Neuron (in vitro differentiated cells): ENCODE results near the gene STAT5B.
"Not testable (repeated sequence)": the region's sequence is repeated elsewhere in the genome, so short reads cannot be mapped to it uniquely, and the experiment has no call there.

Experiments
- H2AFZ ChIP-seq: one replicate; pipeline ENCODE4 v1.6.1; 2013; ENCODE audit warnings: low read depth, mild to moderate bottlenecking, inconsistent platforms, low read length, moderate library complexity
- H3K27me3 ChIP-seq: one replicate; pipeline ENCODE4 v1.6.1; 2013; ENCODE audit warnings: low read length; ENCODE audit not compliant: insufficient read depth
- H3K36me3 ChIP-seq: one replicate; pipeline ENCODE4 v1.6.1; 2013; ENCODE audit warnings: low read length; ENCODE audit not compliant: insufficient read depth
- H3K4me1 ChIP-seq: one replicate; pipeline ENCODE4 v1.6.1; 2013; ENCODE audit warnings: low read length; ENCODE audit not compliant: insufficient read depth
- H3K4me3 ChIP-seq: 2 replicates; pipeline ENCODE4 v1.5.1; 2013; ENCODE audit warnings: mild to moderate bottlenecking, low read length, moderate library complexity
- H3K9me3 ChIP-seq: one replicate; pipeline ENCODE4 v1.6.1; 2013; ENCODE audit warnings: low read length

STAT5B gene

GRCh38 chr17:42312035-42312284 lies 35.8 kb upstream of the STAT5B start:
- no peak overlapping the region for H3K4me3 ChIP-seq
- H3K27me3 ChIP-seq = no peaks in the 10 kb centered on the region
- no peak overlapping the region for H2AFZ ChIP-seq
- no peaks in the 10 kb centered on the region for H3K9me3 ChIP-seq
- peaks cover 19% of the 10 kb centered on the region for H3K4me1 ChIP-seq
- peaks cover 40% of the 10 kb centered on the region for H3K36me3 ChIP-seq

- Histone ChIP-seq H3K4me3 (no peak overlapping the region), H3K27me3 (no peaks in the 10 kb centered on the region), H2AFZ (no peak overlapping the region), H3K9me3 (no peaks in the 10 kb centered on the region), H3K36me3 (peaks cover 35% of the 10 kb centered on the region), H3K4me1 (peaks cover 19% of the 10 kb centered on the region)
Measured at GRCh38 chr17:42311240-42312034, 35.2 kb upstream of the STAT5B start.

GRCh38 chr17:42310787-42311215 lies 34.6 kb upstream of the STAT5B start:
- Histone ChIP-seq H3K4me3 (no peak overlapping the region), H3K36me3 (peaks cover 31% of the 10 kb centered on the region), H3K27me3 (no peaks in the 10 kb centered on the region), H3K9me3 (no peaks in the 10 kb centered on the region), H2AFZ (no peak overlapping the region), H3K4me1 (peaks cover 19% of the 10 kb centered on the region)

GRCh38 chr17:42309986-42310786 lies 34.0 kb upstream of the STAT5B start:
- H3K4me1 ChIP-seq = peaks cover 19% of the 10 kb centered on the region
- H3K36me3 ChIP-seq = peaks cover 25% of the 10 kb centered on the region
- no peak overlapping the region for H3K4me3 ChIP-seq
- H3K9me3 ChIP-seq = no peaks in the 10 kb centered on the region
- no peaks in the 10 kb centered on the region for H3K27me3 ChIP-seq
- H2AFZ ChIP-seq = no peak overlapping the region

GRCh38 chr17:42309142-42309541 lies 33.0 kb upstream of the STAT5B start:
- Histone ChIP-seq H3K4me3 (no peak overlapping the region), H3K36me3 (peaks cover 16% of the 10 kb centered on the region), H3K27me3 (no peaks in the 10 kb centered on the region), H3K4me1 (peaks cover 19% of the 10 kb centered on the region), H2AFZ (no peak overlapping the region), H3K9me3 (no peaks in the 10 kb centered on the region)

- H3K27me3 ChIP-seq = no peaks in the 10 kb centered on the region
- no peaks in the 10 kb centered on the region for H3K9me3 ChIP-seq
- H3K4me3 ChIP-seq = no peak overlapping the region
- H3K4me1 ChIP-seq = peaks cover 19% of the 10 kb centered on the region
- no peak overlapping the region for H2AFZ ChIP-seq
- H3K36me3 ChIP-seq = peaks cover 9% of the 10 kb centered on the region
Measured at GRCh38 chr17:42308446-42308845, 32.3 kb upstream of the STAT5B start.

- Histone ChIP-seq H3K4me3 (no peak overlapping the region), H3K4me1 (peaks cover 19% of the 10 kb centered on the region), H3K27me3 (no peaks in the 10 kb centered on the region), H3K36me3 (peaks cover 5% of the 10 kb centered on the region), H2AFZ (no peak overlapping the region), H3K9me3 (no peaks in the 10 kb centered on the region)
Measured at GRCh38 chr17:42307362-42307927, 31.3 kb upstream of the STAT5B start.

- no peak overlapping the region for H2AFZ ChIP-seq
- H3K4me1 ChIP-seq = peaks cover 9% of the 10 kb centered on the region
- no peak overlapping the region for H3K4me3 ChIP-seq
- H3K36me3 ChIP-seq = peaks cover 1% of the 10 kb centered on the region
- no peaks in the 10 kb centered on the region for H3K9me3 ChIP-seq
- no peaks in the 10 kb centered on the region for H3K27me3 ChIP-seq
Measured at GRCh38 chr17:42306385-42306667, 30.1 kb upstream of the STAT5B start.

- Histone ChIP-seq H2AFZ (no peak overlapping the region), H3K9me3 (no peaks in the 10 kb centered on the region), H3K4me3 (no peak overlapping the region), H3K27me3 (no peaks in the 10 kb centered on the region), H3K4me1 (peaks cover 3% of the 10 kb centered on the region), H3K36me3 (no peaks in the 10 kb centered on the region)
Measured at GRCh38 chr17:42305543-42306384, 29.6 kb upstream of the STAT5B start.

- H3K4me3 ChIP-seq, H3K9me3 ChIP-seq, H3K27me3 ChIP-seq, H3K36me3 ChIP-seq, H2AFZ ChIP-seq, H3K4me1 ChIP-seq: not testable (repeated sequence)
Measured at GRCh38 chr17:42305031-42305330, 28.8 kb upstream of the STAT5B start.

- H3K4me1 ChIP-seq = no peaks in the 10 kb centered on the region
- H2AFZ ChIP-seq = no peak overlapping the region
- H3K27me3 ChIP-seq = no peaks in the 10 kb centered on the region
- H3K4me3 ChIP-seq = no peak overlapping the region
- H3K36me3 ChIP-seq = no peaks in the 10 kb centered on the region
- no peaks in the 10 kb centered on the region for H3K9me3 ChIP-seq
Measured at GRCh38 chr17:42304187-42305030, 28.2 kb upstream of the STAT5B start.

GRCh38 chr17:42303694-42304093 lies 27.5 kb upstream of the STAT5B start:
- Histone ChIP-seq H3K4me3 (no peak overlapping the region), H3K27me3 (no peaks in the 10 kb centered on the region), H3K9me3 (no peaks in the 10 kb centered on the region), H2AFZ (no peak overlapping the region), H3K4me1 (no peaks in the 10 kb centered on the region), H3K36me3 (no peaks in the 10 kb centered on the region)
